IMR-90 (cell line): Measurements from ENCODE around the gene SLC25A30.

ENCODE experiments used
- CEBPB ChIP-seq: IDR thresholded peaks from 2 replicates; pipeline ENCODE4 v1.6.1; 2012; ENCODE audit warnings: low read depth, low read length, improper control_type of control experiment
- CHD1 ChIP-seq: IDR thresholded peaks from 2 replicates; pipeline ENCODE4 v1.6.1; 2012; ENCODE audit warnings: low read depth, low read length, improper control_type of control experiment
- MAZ ChIP-seq: IDR thresholded peaks from 2 replicates; pipeline ENCODE4 v1.6.1; 2012; ENCODE audit warnings: low read depth, mild to moderate bottlenecking, low read length, improper control_type of control experiment, moderate library complexity, borderline replicate concordance
- MXI1 ChIP-seq: IDR thresholded peaks from 2 replicates; pipeline ENCODE4 v1.6.1; 2012; ENCODE audit warnings: low read depth, mild to moderate bottlenecking, low read length, moderate library complexity, borderline replicate concordance
- NFE2L2 ChIP-seq: fragments of 150-350 bp; IDR thresholded peaks from 2 replicates; pipeline ENCODE4 v1.6.1; 2016; ENCODE audit warnings: low read depth, mild to moderate bottlenecking, low read length
- POLR2A ChIP-seq: IDR thresholded peaks from 2 replicates; pipeline ENCODE4 v1.6.1; 2012; ENCODE audit warnings: mild to moderate bottlenecking, low read depth, low read length
- RFX5 ChIP-seq: IDR thresholded peaks from 2 replicates; pipeline ENCODE4 v1.8.0; 2012; ENCODE audit warnings: low read depth, mild to moderate bottlenecking, low read length, moderate library complexity
- TF ChIP-seq, protein P1 (sequence below): conservative IDR thresholded peaks from 2 replicates; pipeline ENCODE4 v1.5.1; 2012; ENCODE audit warnings: mild to moderate bottlenecking, low read depth, low read length, improper control_type of control experiment
- TF ChIP-seq, protein P2 (sequence below): fragments of 150-350 bp; IDR thresholded peaks from 2 replicates; pipeline ENCODE4 v1.6.1; 2017; ENCODE audit warnings: mild to moderate bottlenecking, antibody characterized with exemption, low read length, low read depth
- TF ChIP-seq, protein P3 (sequence below): fragments of 150-350 bp; IDR thresholded peaks from 2 replicates; pipeline ENCODE4 v1.6.1; 2016; ENCODE audit warnings: low read depth, mild to moderate bottlenecking, low read length, moderate library complexity, borderline replicate concordance

DNA sequence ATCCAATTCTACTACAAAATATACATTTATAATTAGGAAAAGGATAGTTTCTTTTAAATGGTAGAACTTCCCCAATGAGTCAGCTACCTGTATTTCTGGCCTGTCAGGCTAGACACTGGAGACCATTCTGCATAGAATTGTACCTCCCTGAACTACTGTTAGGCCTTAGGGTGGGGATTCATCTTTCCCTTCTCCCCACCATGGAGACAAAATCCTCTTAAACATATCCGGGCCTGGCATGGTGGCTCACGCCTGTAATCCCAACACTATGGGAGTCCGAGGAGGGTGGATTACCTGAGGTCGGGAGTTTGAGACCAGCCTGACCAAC, 52.7 kb downstream of the SLC25A30 start:
- no peak for TF ChIP-seq CEBPB
- TF ChIP-seq, protein P1, sequence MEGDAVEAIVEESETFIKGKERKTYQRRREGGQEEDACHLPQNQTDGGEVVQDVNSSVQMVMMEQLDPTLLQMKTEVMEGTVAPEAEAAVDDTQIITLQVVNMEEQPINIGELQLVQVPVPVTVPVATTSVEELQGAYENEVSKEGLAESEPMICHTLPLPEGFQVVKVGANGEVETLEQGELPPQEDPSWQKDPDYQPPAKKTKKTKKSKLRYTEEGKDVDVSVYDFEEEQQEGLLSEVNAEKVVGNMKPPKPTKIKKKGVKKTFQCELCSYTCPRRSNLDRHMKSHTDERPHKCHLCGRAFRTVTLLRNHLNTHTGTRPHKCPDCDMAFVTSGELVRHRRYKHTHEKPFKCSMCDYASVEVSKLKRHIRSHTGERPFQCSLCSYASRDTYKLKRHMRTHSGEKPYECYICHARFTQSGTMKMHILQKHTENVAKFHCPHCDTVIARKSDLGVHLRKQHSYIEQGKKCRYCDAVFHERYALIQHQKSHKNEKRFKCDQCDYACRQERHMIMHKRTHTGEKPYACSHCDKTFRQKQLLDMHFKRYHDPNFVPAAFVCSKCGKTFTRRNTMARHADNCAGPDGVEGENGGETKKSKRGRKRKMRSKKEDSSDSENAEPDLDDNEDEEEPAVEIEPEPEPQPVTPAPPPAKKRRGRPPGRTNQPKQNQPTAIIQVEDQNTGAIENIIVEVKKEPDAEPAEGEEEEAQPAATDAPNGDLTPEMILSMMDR: no peak
- no peak for TF ChIP-seq POLR2A
- TF ChIP-seq CHD1: no peak
- TF ChIP-seq, protein P2, sequence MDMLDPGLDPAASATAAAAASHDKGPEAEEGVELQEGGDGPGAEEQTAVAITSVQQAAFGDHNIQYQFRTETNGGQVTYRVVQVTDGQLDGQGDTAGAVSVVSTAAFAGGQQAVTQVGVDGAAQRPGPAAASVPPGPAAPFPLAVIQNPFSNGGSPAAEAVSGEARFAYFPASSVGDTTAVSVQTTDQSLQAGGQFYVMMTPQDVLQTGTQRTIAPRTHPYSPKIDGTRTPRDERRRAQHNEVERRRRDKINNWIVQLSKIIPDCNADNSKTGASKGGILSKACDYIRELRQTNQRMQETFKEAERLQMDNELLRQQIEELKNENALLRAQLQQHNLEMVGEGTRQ: no peak
- TF ChIP-seq, protein P3, sequence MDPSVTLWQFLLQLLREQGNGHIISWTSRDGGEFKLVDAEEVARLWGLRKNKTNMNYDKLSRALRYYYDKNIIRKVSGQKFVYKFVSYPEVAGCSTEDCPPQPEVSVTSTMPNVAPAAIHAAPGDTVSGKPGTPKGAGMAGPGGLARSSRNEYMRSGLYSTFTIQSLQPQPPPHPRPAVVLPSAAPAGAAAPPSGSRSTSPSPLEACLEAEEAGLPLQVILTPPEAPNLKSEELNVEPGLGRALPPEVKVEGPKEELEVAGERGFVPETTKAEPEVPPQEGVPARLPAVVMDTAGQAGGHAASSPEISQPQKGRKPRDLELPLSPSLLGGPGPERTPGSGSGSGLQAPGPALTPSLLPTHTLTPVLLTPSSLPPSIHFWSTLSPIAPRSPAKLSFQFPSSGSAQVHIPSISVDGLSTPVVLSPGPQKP: no peak
- TF ChIP-seq NFE2L2: no peak
- TF ChIP-seq MXI1: no peak
- TF ChIP-seq RFX5: no peak
- TF ChIP-seq MAZ: no peak
